Lower leg skin (tissue), 4 donors: ENCODE data around the gene HEPHL1. TPM values are rescaled to one million over a fixed set of nuclear protein-coding genes. Genes with fewer than 3 reads are reported as not detected.
A peak's percentile ranks its signal among the peaks of the same experiment; 100 is the strongest.
"Not testable (repeated sequence)": the region's sequence is repeated elsewhere in the genome, so short reads cannot be mapped to it uniquely, and the experiment has no call there.

Experiments
- DNase-seq, 2 donors: peaks; one replicate each; pipeline ENCODE4 v3.0.0-alpha.2; 2019; ENCODE audit warnings: low spot score in 2 of 2
- H3K4me3 ChIP-seq: fragments of 200-600 bp; sonication (generic); 2 replicates; pipeline ENCODE4 v1.5.1; 2017; ENCODE audit warnings: mild to moderate bottlenecking, low read depth; ENCODE audit not compliant: poor library complexity, severe bottlenecking
- CTCF ChIP-seq, 3 donors: fragments of 450-650 bp; IDR thresholded peaks; one replicate each; pipeline ENCODE4 v1.5.1; 2016; ENCODE audit warnings: antibody characterized with exemption in 3 of 3, mild to moderate bottlenecking in 3 of 3, moderate library complexity in 2 of 3
- POLR2A ChIP-seq, 2 donors: fragments of 450-650 bp; IDR thresholded peaks; one replicate each; pipeline ENCODE4 v1.6.1; 2016 to 2017; ENCODE audit warnings: antibody characterized with exemption in 2 of 2, mild to moderate bottlenecking in 1 of 2, moderate library complexity in 1 of 2
- WGBS, 2 donors: methylation state at CpG; one replicate each; pipeline ENCODE4 v1.1.5; 2018; 5-methylcytosine and 5-hydroxymethylcytosine counted together
- intact Hi-C: fragments of 100-400 bp; cut with DNase I; formaldehyde crosslinking; loops from one replicate; pipeline ENCODE4 v1.15.0; 2023; ENCODE audit warnings: low total_unique reads
- total RNA-seq, 4 donors: library from RNA; depleted of rRNA; stranded (reverse); fragments of >200 nt; gene quantifications; one replicate each; pipeline ENCODE4 v1.1.0, GENCODE V29; 2016

Gene HEPHL1, protein sequence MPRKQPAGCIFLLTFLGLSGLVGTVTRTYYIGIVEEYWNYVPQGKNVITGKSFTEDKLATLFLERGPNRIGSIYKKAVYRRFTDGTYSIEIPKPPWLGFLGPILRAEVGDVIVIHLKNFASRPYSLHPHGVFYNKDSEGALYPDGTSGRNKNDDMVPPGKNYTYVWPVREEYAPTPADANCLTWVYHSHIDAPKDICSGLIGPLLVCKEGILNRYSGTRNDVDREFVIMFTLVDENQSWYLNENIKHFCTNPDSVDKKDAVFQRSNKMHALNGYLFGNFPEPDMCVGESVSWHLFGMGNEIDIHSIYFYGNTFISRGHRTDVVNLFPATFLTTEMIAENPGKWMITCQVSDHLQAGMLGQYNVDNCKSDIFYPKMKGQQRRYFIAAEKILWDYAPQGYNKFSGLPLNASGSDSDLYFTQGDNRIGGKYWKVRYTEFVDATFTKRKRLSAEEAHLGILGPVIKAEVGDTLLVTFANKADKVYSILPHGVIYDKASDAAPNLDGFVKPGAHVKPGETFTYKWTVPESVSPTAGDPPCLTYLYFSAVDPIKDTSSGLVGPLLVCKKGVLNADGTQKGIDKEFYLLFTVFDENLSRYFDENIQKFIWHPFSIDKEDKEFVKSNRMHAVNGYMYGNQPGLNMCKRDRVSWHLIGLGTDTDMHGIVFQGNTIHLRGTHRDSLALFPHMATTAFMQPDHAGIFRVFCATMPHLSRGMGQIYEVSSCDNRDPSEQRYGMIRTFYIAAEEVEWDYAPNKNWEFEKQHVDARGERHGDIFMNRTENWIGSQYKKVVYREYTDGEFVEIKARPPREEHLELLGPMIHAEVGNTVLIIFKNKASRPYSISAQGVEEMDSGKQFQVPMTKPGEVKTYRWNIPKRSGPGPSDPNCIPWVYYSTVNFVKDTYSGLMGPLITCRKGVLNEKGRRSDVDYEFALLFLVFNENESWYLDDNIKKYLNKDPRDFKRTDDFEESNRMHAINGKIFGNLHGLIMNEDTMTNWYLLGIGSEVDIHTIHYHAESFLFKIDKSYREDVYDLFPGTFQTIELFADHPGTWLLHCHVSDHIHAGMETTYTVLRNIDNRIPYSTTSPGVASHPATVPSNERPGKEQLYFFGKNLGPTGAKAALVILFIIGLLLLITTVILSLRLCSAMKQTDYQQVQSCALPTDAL
- total RNA-seq = 1 to 10 TPM in 2 of 4 donors, under 1 TPM in 2; 0.04 to 6.6 (median 0.93) TPM

DNA sequence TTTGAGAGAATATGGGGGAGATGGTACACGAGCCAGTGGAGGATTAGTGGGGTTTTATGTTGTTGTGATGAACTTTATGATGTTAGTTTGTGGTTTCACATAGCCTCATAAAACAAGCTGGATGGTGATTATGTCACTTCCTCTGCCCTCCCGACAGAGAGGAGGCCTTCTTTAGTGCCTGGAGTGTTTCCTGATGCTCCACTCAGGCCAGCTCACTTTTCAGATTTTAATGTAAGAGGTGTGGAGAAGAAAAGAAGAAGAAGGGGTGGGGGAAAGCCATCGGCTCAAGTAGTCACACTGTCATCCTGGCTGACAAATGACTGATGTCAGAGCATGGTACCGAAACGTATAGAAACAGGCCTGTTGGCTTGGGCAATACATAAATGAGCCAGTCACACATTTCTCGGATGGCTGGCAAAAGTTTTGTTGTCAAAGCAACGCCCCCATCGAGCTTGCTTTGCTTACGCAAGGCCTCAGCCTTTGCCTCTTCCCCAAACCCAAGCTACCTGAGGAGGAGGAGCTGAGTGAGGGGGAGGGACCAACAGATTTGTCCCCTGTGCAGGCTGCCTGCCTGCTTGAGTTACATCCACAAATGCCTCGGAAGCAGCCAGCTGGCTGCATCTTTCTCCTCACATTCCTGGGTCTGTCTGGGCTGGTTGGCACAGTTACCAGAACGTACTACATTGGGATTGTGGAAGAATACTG, at the start of gene HEPHL1:
HEPHL1 (plus strand) TSS at position 578 of the 705 bp plus-strand sequence; CDS start at position 593, 15 bp downstream.
- TF ChIP-seq POLR2A (IDR thresholded peaks at IDR 0.05) (no peak), CTCF (IDR thresholded peaks at IDR 0.05) (no peak)
- H3K4me3 ChIP-seq = no peak within 1 kb of the TSS
- peak in 1 of 2 donors; percentile 16 for DNase-seq
- intact Hi-C loops = no loop called here
- 36 to 38% methylated on average over 11 of the region's 11 CpGs for WGBS, 2 donors

- no peak overlapping the region for H3K4me3 ChIP-seq
- 35 to 49% methylated on average over 2 of the region's 2 CpGs for WGBS, 2 donors
- intact Hi-C loops = no loop called here
- DNase-seq = no peak
- TF ChIP-seq POLR2A (IDR thresholded peaks at IDR 0.05) (no peak), CTCF (IDR thresholded peaks at IDR 0.05) (no peak)
Observed at GRCh38 chr11:93972790-93973189, 48.4 kb upstream of the HEPHL1 start.

DNA sequence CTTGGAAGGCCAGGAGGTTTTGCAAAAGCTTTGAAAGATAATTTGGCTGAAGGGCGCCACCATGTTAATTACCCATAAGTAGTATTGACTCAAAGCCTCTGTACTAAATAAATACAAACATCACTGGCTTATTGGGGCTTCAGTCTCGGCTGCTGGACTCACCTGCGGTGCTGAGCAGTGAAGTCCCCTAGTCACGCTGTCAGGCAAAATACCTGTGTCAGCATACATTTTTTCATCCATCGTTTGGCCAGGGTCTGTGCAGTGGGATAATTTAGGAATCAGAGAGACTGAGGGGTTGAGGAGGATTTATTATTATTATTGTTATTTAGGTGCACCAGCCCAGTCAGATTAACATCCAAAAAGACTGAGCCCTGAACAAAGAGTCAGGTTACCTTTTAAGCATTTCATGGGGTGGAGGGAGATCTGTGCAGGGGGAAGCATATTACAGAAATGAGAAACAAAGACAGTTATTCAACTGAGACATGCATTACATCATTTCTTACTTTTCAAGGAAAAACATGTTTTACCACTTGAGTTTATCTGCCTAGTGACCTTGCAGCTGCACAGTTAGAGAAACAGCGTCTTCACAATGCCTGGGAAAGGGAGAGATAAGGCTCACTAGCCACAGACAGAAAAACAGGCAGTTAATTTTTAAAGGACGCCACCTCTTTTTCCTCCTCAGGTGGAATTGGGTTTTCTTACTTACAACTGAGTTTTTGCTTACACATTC, 47.7 kb upstream of the HEPHL1 start:
- WGBS, 2 donors = 71 to 78% methylated on average over 7 of the region's 7 CpGs

GRCh38 chr11:93974759-93975158, 46.4 kb upstream of the HEPHL1 start:
- TF ChIP-seq CTCF (IDR thresholded peaks at IDR 0.05) = no peak
- TF ChIP-seq POLR2A (IDR thresholded peaks at IDR 0.05) = no peak
- DNase-seq = no peak
- H3K4me3 ChIP-seq = no peak overlapping the region
- intact Hi-C loops = no loop called here

More for the DNA sequence above, 47.7 kb upstream of the HEPHL1 start:
- DNase-seq, H3K4me3 ChIP-seq, intact Hi-C loops: not testable (repeated sequence)

GRCh38 chr11:93976577-93977254, 44.4 kb upstream of the HEPHL1 start:
- DNase-seq, H3K4me3 ChIP-seq, intact Hi-C loops: not testable (repeated sequence)
- WGBS, 2 donors = 55 to 59% methylated on average over 3 of the region's 3 CpGs
